ENCODE results near the gene SFXN4. TPM values are rescaled to one million over a fixed set of nuclear protein-coding genes. Genes with fewer than 3 reads are reported as not detected.

SFXN4 gene
- polyA plus RNA-seq, 2 of the 4 experiments (the other 2 are of a cell fraction): 39.3 to 66.0 TPM

- Histone ChIP-seq H3K4me3 (no peak overlapping the region), H3K9me3 (no peaks in the 10 kb centered on the region), H3K4me2 (no peak overlapping the region), H3K4me1 (peaks cover 14% of the 10 kb centered on the region), H3K27ac (no peak overlapping the region)
- ChIA-PET CTCF (interaction anchor here (1.3 to 1.5 kb wide), 2 partner anchors 12 to 31 kb away, joined by 3 read pairs; no protein-coding TSS in a partner anchor), POLR2A (interaction anchor here (0.6 to 0.9 kb wide), 3 partner anchors 13 to 306 kb away, joined by 3 read pairs; no protein-coding TSS in a partner anchor)
- TF ChIP-seq CBX8 (IDR thresholded peaks at IDR 0.05) (no peak), ELK1 (IDR thresholded peaks at IDR 0.05; ENCODE audit: low read depth, low read length) (no peak), HOXB5 (CRISPR knock-in tag; IDR thresholded peaks at IDR 0.05) (no peak), KDM5A (IDR thresholded peaks at IDR 0.05) (no peak), MYC (IDR thresholded peaks at IDR 0.05; ENCODE audit: borderline replicate concordance, low read length) (no peak), HOXA7 (CRISPR knock-in tag; IDR thresholded peaks at IDR 0.05) (no peak), RFX5 (IDR thresholded peaks at IDR 0.05) (no peak), NFE2L2 (conservative IDR thresholded peaks at IDR 0.05; ENCODE audit: low read length) (no peak), MAX (IDR thresholded peaks at IDR 0.05) (no peak), KDM1A (IDR thresholded peaks at IDR 0.05; ENCODE audit: low read depth) (no peak), REST (IDR thresholded peaks at IDR 0.05) (no peak), CTCF (IDR thresholded peaks at IDR 0.05) (no peak), RCOR1 (IDR thresholded peaks at IDR 0.05; ENCODE audit: low read depth, low read length) (no peak), ATOH8 (CRISPR knock-in tag; IDR thresholded peaks at IDR 0.05; ENCODE audit: low read depth) (no peak), RNF2 (IDR thresholded peaks at IDR 0.05; ENCODE audit: borderline replicate concordance, low read depth) (no peak), BCL3 (IDR thresholded peaks at IDR 0.05) (no peak), RARB (CRISPR knock-in tag; IDR thresholded peaks at IDR 0.05) (no peak), POLR2A (IDR thresholded peaks at IDR 0.05; ENCODE audit: low read length) (no peak), HDAC2 (IDR thresholded peaks at IDR 0.05) (no peak)
- 86% methylated on average over 11 of the region's 11 CpGs for WGBS (ENCODE audit: missing lambda C conversion rate)
- DNase-seq (ENCODE audit: low read depth in 1 of 2, low spot score in 1 of 2): no peak
- ATAC-seq: no peak
- FAIRE-seq: no peak
Observed at GRCh38 chr10:119161680-119162451, 3.6 kb downstream of the SFXN4 start.
